Measurements from ENCODE around the gene SCAMP4.

SCAMP4 gene

GRCh38 chr19:1914826-1915341 is 9.7 kb downstream of the SCAMP4 start:
- peaks cover 5% of the 10 kb centered on the region for H3K4me1 Mint-ChIP-seq
- no peak overlapping the region for H3K4me3 Mint-ChIP-seq
- H3K9me3 Mint-ChIP-seq = no peaks in the 10 kb centered on the region
- H3K27me3 Mint-ChIP-seq = no peaks in the 10 kb centered on the region
- H3K36me3 Mint-ChIP-seq = no peaks in the 10 kb centered on the region
- no peak overlapping the region for H3K27ac Mint-ChIP-seq

- no peaks in the 10 kb centered on the region for H3K9me3 Mint-ChIP-seq
- H3K36me3 Mint-ChIP-seq = no peaks in the 10 kb centered on the region
- H3K27ac Mint-ChIP-seq = no peak overlapping the region
- no peak overlapping the region for H3K4me3 Mint-ChIP-seq
- H3K4me1 Mint-ChIP-seq = no peaks in the 10 kb centered on the region
- no peaks in the 10 kb centered on the region for H3K27me3 Mint-ChIP-seq
Measured at GRCh38 chr19:1917146-1917545, 11.9 kb downstream of the SCAMP4 start.

- peak overlapping the region; percentile 30 for H3K27ac Mint-ChIP-seq
- H3K4me3 Mint-ChIP-seq = no peak overlapping the region
- no peaks in the 10 kb centered on the region for H3K9me3 Mint-ChIP-seq
- no peaks in the 10 kb centered on the region for H3K4me1 Mint-ChIP-seq
- no peaks in the 10 kb centered on the region for H3K27me3 Mint-ChIP-seq
- no peaks in the 10 kb centered on the region for H3K36me3 Mint-ChIP-seq
Measured at GRCh38 chr19:1917926-1918325, 12.7 kb downstream of the SCAMP4 start.

- no peaks in the 10 kb centered on the region for H3K27me3 Mint-ChIP-seq
- no peaks in the 10 kb centered on the region for H3K4me1 Mint-ChIP-seq
- no peaks in the 10 kb centered on the region for H3K9me3 Mint-ChIP-seq
- H3K27ac Mint-ChIP-seq = no peak overlapping the region
- no peaks in the 10 kb centered on the region for H3K36me3 Mint-ChIP-seq
- H3K4me3 Mint-ChIP-seq = no peak overlapping the region
Measured at GRCh38 chr19:1918975-1919374, 13.8 kb downstream of the SCAMP4 start.

GRCh38 chr19:1920644-1921043 is 15.4 kb downstream of the SCAMP4 start:
- no peaks in the 10 kb centered on the region for H3K9me3 Mint-ChIP-seq
- H3K4me3 Mint-ChIP-seq = no peak overlapping the region
- no peaks in the 10 kb centered on the region for H3K36me3 Mint-ChIP-seq
- no peaks in the 10 kb centered on the region for H3K27me3 Mint-ChIP-seq
- H3K27ac Mint-ChIP-seq = no peak overlapping the region
- no peaks in the 10 kb centered on the region for H3K4me1 Mint-ChIP-seq

GRCh38 chr19:1921326-1921725 is 16.1 kb downstream of the SCAMP4 start:
- Mint-ChIP-seq H3K9me3 (no peaks in the 10 kb centered on the region), H3K27me3 (no peaks in the 10 kb centered on the region), H3K36me3 (no peaks in the 10 kb centered on the region), H3K27ac (no peak overlapping the region), H3K4me3 (no peak overlapping the region), H3K4me1 (no peaks in the 10 kb centered on the region)

GRCh38 chr19:1921825-1922224 is 16.6 kb downstream of the SCAMP4 start:
- Mint-ChIP-seq H3K4me1 (no peaks in the 10 kb centered on the region), H3K9me3 (no peaks in the 10 kb centered on the region), H3K4me3 (no peak overlapping the region), H3K27me3 (no peaks in the 10 kb centered on the region), H3K27ac (no peak overlapping the region), H3K36me3 (no peaks in the 10 kb centered on the region)

- H3K27ac Mint-ChIP-seq = no peak overlapping the region
- peaks cover 4% of the 10 kb centered on the region for H3K4me1 Mint-ChIP-seq
- no peaks in the 10 kb centered on the region for H3K27me3 Mint-ChIP-seq
- H3K36me3 Mint-ChIP-seq = no peaks in the 10 kb centered on the region
- H3K9me3 Mint-ChIP-seq = no peaks in the 10 kb centered on the region
- H3K4me3 Mint-ChIP-seq = no peak overlapping the region
Measured at GRCh38 chr19:1922803-1923202, 17.6 kb downstream of the SCAMP4 start.

GRCh38 chr19:1923319-1923718 is 18.1 kb downstream of the SCAMP4 start:
- H3K9me3 Mint-ChIP-seq = no peaks in the 10 kb centered on the region
- H3K4me3 Mint-ChIP-seq = no peak overlapping the region
- H3K27ac Mint-ChIP-seq = no peak overlapping the region
- peaks cover 7% of the 10 kb centered on the region for H3K4me1 Mint-ChIP-seq
- H3K36me3 Mint-ChIP-seq = no peaks in the 10 kb centered on the region
- H3K27me3 Mint-ChIP-seq = no peaks in the 10 kb centered on the region

- Mint-ChIP-seq H3K9me3 (no peaks in the 10 kb centered on the region), H3K4me3 (no peak overlapping the region), H3K27me3 (no peaks in the 10 kb centered on the region), H3K36me3 (no peaks in the 10 kb centered on the region), H3K27ac (no peak overlapping the region), H3K4me1 (peaks cover 10% of the 10 kb centered on the region)
Measured at GRCh38 chr19:1924320-1924961, 19.2 kb downstream of the SCAMP4 start.

- H3K36me3 Mint-ChIP-seq = no peaks in the 10 kb centered on the region
Measured at GRCh38 chr19:1925544-1925943, 20.3 kb downstream of the SCAMP4 start.

GRCh38 chr19:1929021-1929742 is 24.0 kb downstream of the SCAMP4 start:
- Mint-ChIP-seq H3K27ac (no peak overlapping the region), H3K4me1 (peaks cover 20% of the 10 kb centered on the region), H3K27me3 (no peaks in the 10 kb centered on the region), H3K4me3 (peak overlapping the region; percentile 76), H3K36me3 (no peaks in the 10 kb centered on the region), H3K9me3 (no peaks in the 10 kb centered on the region)

More at GRCh38 chr19:1925544-1925943, 20.3 kb downstream of the SCAMP4 start:
- Mint-ChIP-seq H3K27me3 (no peaks in the 10 kb centered on the region), H3K27ac (no peak overlapping the region), H3K4me3 (no peak overlapping the region), H3K4me1 (peaks cover 15% of the 10 kb centered on the region), H3K9me3 (no peaks in the 10 kb centered on the region)

GRCh38 chr19:1931445-1931844 is 26.2 kb downstream of the SCAMP4 start:
- Mint-ChIP-seq H3K4me3 (no peak overlapping the region), H3K27me3 (no peaks in the 10 kb centered on the region), H3K27ac (no peak overlapping the region), H3K9me3 (no peaks in the 10 kb centered on the region), H3K36me3 (no peaks in the 10 kb centered on the region), H3K4me1 (peaks cover 25% of the 10 kb centered on the region)

- H3K27ac Mint-ChIP-seq = no peak overlapping the region
Measured at GRCh38 chr19:1932395-1932794, 27.2 kb downstream of the SCAMP4 start.

GRCh38 chr19:1933244-1933643 is 28.0 kb downstream of the SCAMP4 start:
- Mint-ChIP-seq H3K36me3 (no peaks in the 10 kb centered on the region), H3K9me3 (no peaks in the 10 kb centered on the region), H3K4me1 (peaks cover 21% of the 10 kb centered on the region), H3K27me3 (no peaks in the 10 kb centered on the region), H3K4me3 (no peak overlapping the region), H3K27ac (no peak overlapping the region)

More at GRCh38 chr19:1932395-1932794, 27.2 kb downstream of the SCAMP4 start:
- H3K4me1 Mint-ChIP-seq = peaks cover 28% of the 10 kb centered on the region
- no peaks in the 10 kb centered on the region for H3K9me3 Mint-ChIP-seq
- no peaks in the 10 kb centered on the region for H3K36me3 Mint-ChIP-seq
- H3K27me3 Mint-ChIP-seq = no peaks in the 10 kb centered on the region
- no peak overlapping the region for H3K4me3 Mint-ChIP-seq

- H3K4me1 Mint-ChIP-seq = peaks cover 19% of the 10 kb centered on the region
- no peak overlapping the region for H3K4me3 Mint-ChIP-seq
- H3K27me3 Mint-ChIP-seq = no peaks in the 10 kb centered on the region
- no peaks in the 10 kb centered on the region for H3K36me3 Mint-ChIP-seq
- H3K9me3 Mint-ChIP-seq = no peaks in the 10 kb centered on the region
- H3K27ac Mint-ChIP-seq = no peak overlapping the region
Measured at GRCh38 chr19:1933942-1934341, 28.7 kb downstream of the SCAMP4 start.

Data from activated naive CD4-positive, alpha-beta T cell treated with anti-CD3 and anti-CD28 coated beads, Interleukin-2, amount 50 U/mL, for 24 hours (primary cell).